GM12878 (cell line): Measurements from ENCODE around the gene ANTXR2. TPM values are rescaled to one million over a fixed set of nuclear protein-coding genes. Genes with fewer than 3 reads are reported as not detected.

ENCODE experiments used
- ATAC-seq: fragments of 200-7000 bp; cut with Tn5 transposase; 3 replicates; pipeline ENCODE4 v1.9.1; 2020; ENCODE audit warnings: mild to moderate bottlenecking, moderate library complexity
- BruUV-seq: library from RNA; stranded (reverse); fragments of 400-500 nt; replicated peaks from 2 replicates; lab custom pipeline; 2021; lab: Mats Ljungman, UMichigan
- CTCF ChIA-PET: fragments of 300-600 bp; sonication (Branson Sonifier 250); formaldehyde crosslinking; extraction: SDS; loops from one replicate; lab custom pipeline; 2021; ENCODE audit warnings: inconsistent platforms; lab: Yijun Ruan, JAX
- POLR2A ChIA-PET: fragments of 350-600 bp; formaldehyde crosslinking; extraction: SDS; loops from one replicate; lab custom pipeline; 2021; ENCODE audit warnings: inconsistent platforms; lab: Charles Lee
- RAD21 ChIA-PET: fragments of 300-600 bp; sonication (Branson Sonifier 250); formaldehyde crosslinking; loops from one replicate; lab custom pipeline; 2023; ENCODE audit warnings: antibody characterized with exemption; ENCODE audit not compliant: unreplicated experiment; lab: Charles Lee
- SMC1A ChIA-PET: fragments of 300-600 bp; sonication (Branson Sonifier 250); formaldehyde crosslinking; loops from one replicate; lab custom pipeline; 2023; ENCODE audit not compliant: unreplicated experiment, uncharacterized antibody; lab: Charles Lee
- DNase-seq: peaks from one replicate; pipeline ENCODE4 v3.0.0-alpha.2; 2011; ENCODE audit warnings: low read depth, low spot score
- FAIRE-seq: peaks from 3 replicates; lab custom pipeline; 2011; peaks lifted over from hg19 to GRCh38; lab: Jason Lieb, UNC
- H2AFZ ChIP-seq: 2 replicates; pipeline ENCODE4 v1.6.0; 2011; ENCODE audit warnings: low read depth, low read length, control low read depth; ENCODE audit not compliant: control insufficient read depth
- H3K27ac ChIP-seq: 2 replicates; pipeline ENCODE4 v1.5.1; 2011; ENCODE audit warnings: control low read depth; ENCODE audit not compliant: control insufficient read depth, insufficient read depth
- H3K27me3 ChIP-seq, 2 experiments: replicated peaks in 1 of 2; 2 replicates each; pipeline versions ENCODE4 v1.6.0 to v1.6.1; 2011; ENCODE audit warnings: low read length in 1 of 2; ENCODE audit not compliant: control insufficient read depth in 2 of 2, insufficient read depth in 2 of 2
- H3K36me3 ChIP-seq, 2 experiments: 2 replicates each; pipeline ENCODE4 v1.5.1; 2011; ENCODE audit warnings: low read length in 1 of 2; ENCODE audit not compliant: control insufficient read depth in 2 of 2, insufficient read depth in 2 of 2
- H3K4me1 ChIP-seq: 2 replicates; pipeline ENCODE4 v1.6.1; 2011; ENCODE audit warnings: mild to moderate bottlenecking, low read length, moderate library complexity, mixed read lengths; ENCODE audit not compliant: control insufficient read depth, insufficient read depth
- H3K4me2 ChIP-seq: 2 replicates; pipeline ENCODE4 v1.6.0; 2011; ENCODE audit warnings: control low read depth; ENCODE audit not compliant: control insufficient read depth, insufficient read depth
- H3K4me3 ChIP-seq: fragments of 200-600 bp; sonication (generic); 2 replicates; pipeline ENCODE4 v1.5.1; 2016
- H3K79me2 ChIP-seq: 2 replicates; pipeline ENCODE4 v1.6.0; 2011; ENCODE audit warnings: low read length; ENCODE audit not compliant: control insufficient read depth, insufficient read depth
- H3K9ac ChIP-seq: 2 replicates; pipeline ENCODE4 v1.8.0; 2011; ENCODE audit warnings: low read length, control low read depth, mixed read lengths; ENCODE audit not compliant: control insufficient read depth, insufficient read depth
- H3K9me3 ChIP-seq: replicated peaks from 3 replicates; pipeline ENCODE4 v1.5.1; 2011; ENCODE audit warnings: mild to moderate bottlenecking, low read length; ENCODE audit not compliant: control insufficient read depth, insufficient read depth
- H4K20me1 ChIP-seq: 2 replicates; pipeline ENCODE4 v1.6.0; 2011; ENCODE audit not compliant: control insufficient read depth, insufficient read depth
- E2F8 ChIP-seq: fragments of 450-650 bp; IDR thresholded peaks from 2 replicates; pipeline ENCODE4 v1.6.1; 2018; ENCODE audit warnings: mild to moderate bottlenecking, low read depth, moderate library complexity; ENCODE audit not compliant: partially characterized antibody
- ESRRA ChIP-seq: IDR thresholded peaks from 2 replicates; pipeline ENCODE4 v1.6.1; 2012; ENCODE audit warnings: mild to moderate bottlenecking, low read length, improper control_type of control experiment
- GABPA ChIP-seq: IDR thresholded peaks from 2 replicates; pipeline ENCODE4 v1.6.1; 2014; ENCODE audit warnings: antibody characterized with exemption, low read depth, mild to moderate bottlenecking, inconsistent platforms
- HDAC6 ChIP-seq: fragments of 200-600 bp; sonication (generic); IDR thresholded peaks from one replicate; pipeline ENCODE4 v1.8.0; 2017; ENCODE audit warnings: antibody characterized with exemption; ENCODE audit not compliant: unreplicated experiment
- MEF2B ChIP-seq: fragments of 450-650 bp; IDR thresholded peaks from 2 replicates; pipeline ENCODE4 v1.6.1; 2018; ENCODE audit warnings: mild to moderate bottlenecking, moderate library complexity; ENCODE audit not compliant: partially characterized antibody, poor library complexity, severe bottlenecking
- NFIC ChIP-seq: IDR thresholded peaks from 2 replicates; pipeline ENCODE4 v1.6.1; 2012; ENCODE audit warnings: low read depth, mild to moderate bottlenecking, inconsistent platforms, low read length, moderate library complexity
- PAX8 ChIP-seq: fragments of 450-650 bp; IDR thresholded peaks from 2 replicates; pipeline ENCODE4 v1.6.1; 2017; ENCODE audit warnings: mild to moderate bottlenecking, moderate library complexity
- SREBF2 ChIP-seq: IDR thresholded peaks from 2 replicates; pipeline ENCODE4 v1.6.1; 2012; ENCODE audit warnings: mild to moderate bottlenecking, low read length
- STAT1 ChIP-seq: fragments of 450-650 bp; conservative IDR thresholded peaks from 2 replicates; pipeline ENCODE4 v1.6.1; 2014; ENCODE audit warnings: antibody characterized with exemption, mild to moderate bottlenecking
- ZSCAN29 ChIP-seq: fragments of 450-650 bp; IDR thresholded peaks from 2 replicates; pipeline ENCODE4 v1.6.1; 2017; ENCODE audit warnings: mild to moderate bottlenecking, moderate library complexity
- in situ Hi-C: fragments of 300-500 bp; cut with MboI; formaldehyde crosslinking; loops from 9 replicates; pipeline ENCODE4 v1.14.3; 2018; ENCODE audit warnings: mixed read lengths
- intact Hi-C: fragments of 100-400 bp; cut with micrococcal nuclease; formaldehyde crosslinking; loops from one replicate; pipeline ENCODE4 v1.14.2; 2022; ENCODE audit not compliant: unreplicated experiment
- polyA plus RNA-seq, 11 experiments: library from polyadenylated mRNA; depleted of rRNA in 4 of 11; unstranded in 6 of 11; stranded (reverse) in 5 of 11; fragments of >200 nt; fragmentation: Nextera tagmentation in 4 of 11; fragmentation: Illumina TruSeq in 1 of 11; extraction: Ambion mirVana in 4 of 11; extraction: Trizol in 1 of 11; gene quantifications; 1 replicate in 1 of 11; 2 replicates in 10 of 11; pipeline versions ENCODE4 v1.2.1 to v1.2.3, GENCODE V29; 2011 to 2016; ENCODE audit warnings: inconsistent platforms in 2 of 11, missing spikeins in 2 of 11, low read depth in 1 of 11
- total RNA-seq, 4 experiments: library from RNA; depleted of rRNA in 3 of 4; stranded (reverse); fragments of >200 nt in 3 of 4; fragmentation: Illumina TruSeq in 1 of 4; extraction: Trizol in 1 of 4; gene quantifications; 2 replicates each; pipeline versions ENCODE4 v1.2.1 to v1.2.3, GENCODE V29; 2013 to 2021
- TF ChIP-seq, protein P1 (sequence below): fragments of 450-650 bp; IDR thresholded peaks from 2 replicates; pipeline ENCODE4 v1.6.1; 2017; ENCODE audit warnings: borderline replicate concordance

ANTXR2 gene
- total and polyA plus RNA-seq, 10 of the 15 experiments (the other 5 are each of a cell fraction or from before 2014, with no cell fraction given): 1.4 to 8.9 (median 5.7) TPM

GRCh38 chr4:80111276-80111675 lies 38.2 kb upstream of the ANTXR2 start:
- ChIA-PET RAD21 (no interaction called here), POLR2A (no interaction called here), CTCF (interaction anchor here (0.7 kb wide), 1 partner anchor 8 kb away, joined by 3 read pairs; no protein-coding TSS in a partner anchor), SMC1A (interaction anchor here (0.7 kb wide), 1 partner anchor 28 kb away, joined by 3 read pairs; no protein-coding TSS in a partner anchor)
- no TSS peak for BruUV-seq
- H3K27ac ChIP-seq: no peak overlapping the region
- no peaks in the 10 kb centered on the region for H3K79me2 ChIP-seq
- H3K4me3 ChIP-seq: no peak overlapping the region
- H2AFZ ChIP-seq: no peak overlapping the region
- intact Hi-C loops: no loop called here
- no peak for FAIRE-seq
- H3K36me3 ChIP-seq: no peaks in the 10 kb centered on the region
- H3K9me3 ChIP-seq: no peaks in the 10 kb centered on the region; the same call in 2 of the 3 replicates
- no peaks in the 10 kb centered on the region for H3K27me3 ChIP-seq
- no peak for ATAC-seq
- H3K4me1 ChIP-seq: no peaks in the 10 kb centered on the region
- no peak overlapping the region for H3K4me2 ChIP-seq
- in situ Hi-C loops: no loop called here
- H3K9ac ChIP-seq: no peak overlapping the region
- no peaks in the 10 kb centered on the region for H4K20me1 ChIP-seq
- TF ChIP-seq STAT1 (no peak), MEF2B (no peak), HDAC6 (no peak), SREBF2 (no peak), ESRRA (no peak), E2F8 (no peak), NFIC (no peak), ZSCAN29 (no peak), PAX8 (no peak), GABPA (no peak)
- TF ChIP-seq, protein P1, sequence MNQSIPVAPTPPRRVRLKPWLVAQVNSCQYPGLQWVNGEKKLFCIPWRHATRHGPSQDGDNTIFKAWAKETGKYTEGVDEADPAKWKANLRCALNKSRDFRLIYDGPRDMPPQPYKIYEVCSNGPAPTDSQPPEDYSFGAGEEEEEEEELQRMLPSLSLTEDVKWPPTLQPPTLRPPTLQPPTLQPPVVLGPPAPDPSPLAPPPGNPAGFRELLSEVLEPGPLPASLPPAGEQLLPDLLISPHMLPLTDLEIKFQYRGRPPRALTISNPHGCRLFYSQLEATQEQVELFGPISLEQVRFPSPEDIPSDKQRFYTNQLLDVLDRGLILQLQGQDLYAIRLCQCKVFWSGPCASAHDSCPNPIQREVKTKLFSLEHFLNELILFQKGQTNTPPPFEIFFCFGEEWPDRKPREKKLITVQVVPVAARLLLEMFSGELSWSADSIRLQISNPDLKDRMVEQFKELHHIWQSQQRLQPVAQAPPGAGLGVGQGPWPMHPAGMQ: no peak
- no peak for DNase-seq
